ENCODE results near the gene SLX9.

The SLX9 gene

GRCh38 chr21:44919111-44919912 is 20.5 kb upstream of the SLX9 start:
- no peaks in the 10 kb centered on the region for H3K27me3 ChIP-seq (ENCODE audit: insufficient read depth, low read length, poor library complexity)
- peaks cover 23% of the 10 kb centered on the region for H3K36me3 ChIP-seq (ENCODE audit: insufficient read depth, low read length)
- peaks cover 56% of the 10 kb centered on the region for H3K4me1 ChIP-seq (ENCODE audit: insufficient read depth, low read length)
- peak overlapping the region; percentile 51 to 95; a peak in 3 of 4 replicates for H3K4me3 ChIP-seq (ENCODE audit: low read depth in 1 of 2, low read length in 2 of 2)
- ATAC-seq (ENCODE audit: insufficient read depth, low read depth) = no peak
- peak overlapping the region; percentile 100 for H3K4me2 ChIP-seq (ENCODE audit: insufficient read depth, low read length)
- peaks cover 17% of the 10 kb centered on the region for H4K20me1 ChIP-seq (ENCODE audit: insufficient read depth, low read length)
- H3K79me2 ChIP-seq (ENCODE audit: insufficient read depth, low read length) = peaks cover 46% of the 10 kb centered on the region
- H3K9ac ChIP-seq (ENCODE audit: low read depth, low read length) = peak overlapping the region; percentile 80
- DNase-seq = no peak
- TF ChIP-seq EZH2 (IDR thresholded peaks at IDR 0.05; ENCODE audit: borderline replicate concordance, low read depth, low read length, severe bottlenecking) = no peak
- TF ChIP-seq, protein P1, sequence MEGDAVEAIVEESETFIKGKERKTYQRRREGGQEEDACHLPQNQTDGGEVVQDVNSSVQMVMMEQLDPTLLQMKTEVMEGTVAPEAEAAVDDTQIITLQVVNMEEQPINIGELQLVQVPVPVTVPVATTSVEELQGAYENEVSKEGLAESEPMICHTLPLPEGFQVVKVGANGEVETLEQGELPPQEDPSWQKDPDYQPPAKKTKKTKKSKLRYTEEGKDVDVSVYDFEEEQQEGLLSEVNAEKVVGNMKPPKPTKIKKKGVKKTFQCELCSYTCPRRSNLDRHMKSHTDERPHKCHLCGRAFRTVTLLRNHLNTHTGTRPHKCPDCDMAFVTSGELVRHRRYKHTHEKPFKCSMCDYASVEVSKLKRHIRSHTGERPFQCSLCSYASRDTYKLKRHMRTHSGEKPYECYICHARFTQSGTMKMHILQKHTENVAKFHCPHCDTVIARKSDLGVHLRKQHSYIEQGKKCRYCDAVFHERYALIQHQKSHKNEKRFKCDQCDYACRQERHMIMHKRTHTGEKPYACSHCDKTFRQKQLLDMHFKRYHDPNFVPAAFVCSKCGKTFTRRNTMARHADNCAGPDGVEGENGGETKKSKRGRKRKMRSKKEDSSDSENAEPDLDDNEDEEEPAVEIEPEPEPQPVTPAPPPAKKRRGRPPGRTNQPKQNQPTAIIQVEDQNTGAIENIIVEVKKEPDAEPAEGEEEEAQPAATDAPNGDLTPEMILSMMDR (IDR thresholded peaks at IDR 0.05; ENCODE audit: borderline replicate concordance, extremely low read depth, low read length, poor library complexity, severe bottlenecking) = no peak
- H3K9me3 ChIP-seq (ENCODE audit: insufficient read depth, low read length, severe bottlenecking) = no peaks in the 10 kb centered on the region
- no peak overlapping the region for H2AFZ ChIP-seq (ENCODE audit: low read depth, low read length)
- H3K27ac ChIP-seq (ENCODE audit: low read length) = peak overlapping the region; percentile 82

GRCh38 chr21:44919913-44920693 is 19.7 kb upstream of the SLX9 start:
- peak overlapping the region; percentile 80 for H3K9ac ChIP-seq (ENCODE audit: low read depth, low read length)
- H2AFZ ChIP-seq (ENCODE audit: low read depth, low read length) = peak overlapping the region; percentile 62
- H3K79me2 ChIP-seq (ENCODE audit: insufficient read depth, low read length) = peaks cover 46% of the 10 kb centered on the region
- peaks cover 55% of the 10 kb centered on the region for H3K4me1 ChIP-seq (ENCODE audit: insufficient read depth, low read length)
- H3K4me3 ChIP-seq (ENCODE audit: low read depth in 1 of 2, low read length in 2 of 2) = peak overlapping the region; percentile 51 to 95; a peak in 3 of 4 replicates
- H3K27ac ChIP-seq (ENCODE audit: low read length) = peak overlapping the region; percentile 82
- peaks cover 17% of the 10 kb centered on the region for H4K20me1 ChIP-seq (ENCODE audit: insufficient read depth, low read length)
- peak overlapping the region; percentile 100 for H3K4me2 ChIP-seq (ENCODE audit: insufficient read depth, low read length)
- TF ChIP-seq, protein P1 (IDR thresholded peaks at IDR 0.05; ENCODE audit: borderline replicate concordance, extremely low read depth, low read length, poor library complexity, severe bottlenecking) = peak; percentile 28
- TF ChIP-seq EZH2 (IDR thresholded peaks at IDR 0.05; ENCODE audit: borderline replicate concordance, low read depth, low read length, severe bottlenecking) = no peak
- ATAC-seq (ENCODE audit: insufficient read depth, low read depth) (peak; percentile 55), DNase-seq (peak; percentile 47)
- H3K27me3 ChIP-seq (ENCODE audit: insufficient read depth, low read length, poor library complexity) = no peaks in the 10 kb centered on the region
- H3K36me3 ChIP-seq (ENCODE audit: insufficient read depth, low read length) = peaks cover 23% of the 10 kb centered on the region
- H3K9me3 ChIP-seq (ENCODE audit: insufficient read depth, low read length, severe bottlenecking) = no peaks in the 10 kb centered on the region

GRCh38 chr21:44920694-44921604 is 18.9 kb upstream of the SLX9 start, which contains the start of gene ITGB2:
ITGB2 (minus strand) TSS chr21:44920899; CDS start chr21:44910782, 10,117 bp downstream.
- peaks cover 41% of the 10 kb centered on the region for H3K79me2 ChIP-seq (ENCODE audit: insufficient read depth, low read length)
- no peaks in the 10 kb centered on the region for H3K27me3 ChIP-seq (ENCODE audit: insufficient read depth, low read length, poor library complexity)
- peak within 1 kb of the TSS; percentile 100 for H3K4me2 ChIP-seq (ENCODE audit: insufficient read depth, low read length)
- H4K20me1 ChIP-seq (ENCODE audit: insufficient read depth, low read length) = peaks cover 17% of the 10 kb centered on the region
- TF ChIP-seq, protein P1 (IDR thresholded peaks at IDR 0.05; ENCODE audit: borderline replicate concordance, extremely low read depth, low read length, poor library complexity, severe bottlenecking) = no peak
- no peak for TF ChIP-seq EZH2 (IDR thresholded peaks at IDR 0.05; ENCODE audit: borderline replicate concordance, low read depth, low read length, severe bottlenecking)
- H3K9me3 ChIP-seq (ENCODE audit: insufficient read depth, low read length, severe bottlenecking) = no peaks in the 10 kb centered on the region
- DNase-seq (peak; percentile 86), ATAC-seq (ENCODE audit: insufficient read depth, low read depth) (peak; percentile 93)
- H2AFZ ChIP-seq (ENCODE audit: low read depth, low read length) = peak within 1 kb of the TSS; percentile 62
- peaks cover 23% of the 10 kb centered on the region for H3K36me3 ChIP-seq (ENCODE audit: insufficient read depth, low read length)
- H3K27ac ChIP-seq (ENCODE audit: low read length) = peak within 1 kb of the TSS; percentile 82
- H3K9ac ChIP-seq (ENCODE audit: low read depth, low read length) = peak within 1 kb of the TSS; percentile 80
- H3K4me3 ChIP-seq (ENCODE audit: low read depth in 1 of 2, low read length in 2 of 2) = peak within 1 kb of the TSS; percentile 51 to 95; a peak in 3 of 4 replicates
- H3K4me1 ChIP-seq (ENCODE audit: insufficient read depth, low read length) = peaks cover 57% of the 10 kb centered on the region

Data from DND-41 (cell line).